Lower leg skin (tissue), 4 donors: ENCODE results near the gene SKI. TPM values are rescaled to one million over a fixed set of nuclear protein-coding genes. Genes with fewer than 3 reads are reported as not detected.

Experiments
- DNase-seq, 2 donors: peaks; one replicate each; pipeline ENCODE4 v3.0.0-alpha.2; 2019; ENCODE audit warnings: low spot score in 2 of 2
- H3K4me3 ChIP-seq: fragments of 200-600 bp; sonication (generic); 2 replicates; pipeline ENCODE4 v1.5.1; 2017; ENCODE audit warnings: mild to moderate bottlenecking, low read depth; ENCODE audit not compliant: poor library complexity, severe bottlenecking
- POLR2A ChIP-seq, 2 donors: fragments of 450-650 bp; IDR thresholded peaks; one replicate each; pipeline ENCODE4 v1.6.1; 2016 to 2017; ENCODE audit warnings: antibody characterized with exemption in 2 of 2, mild to moderate bottlenecking in 1 of 2, moderate library complexity in 1 of 2
- WGBS, 2 donors: methylation state at CpG; one replicate each; pipeline ENCODE4 v1.1.5; 2018; 5-methylcytosine and 5-hydroxymethylcytosine counted together
- intact Hi-C: fragments of 100-400 bp; cut with DNase I; formaldehyde crosslinking; loops from one replicate; pipeline ENCODE4 v1.15.0; 2023; ENCODE audit warnings: low total_unique reads
- total RNA-seq, 4 donors: library from RNA; depleted of rRNA; stranded (reverse); fragments of >200 nt; gene quantifications; one replicate each; pipeline ENCODE4 v1.1.0, GENCODE V29; 2016
- TF ChIP-seq, protein P1 (sequence below), 3 donors: fragments of 450-650 bp; IDR thresholded peaks; one replicate each; pipeline ENCODE4 v1.5.1; 2016; ENCODE audit warnings: antibody characterized with exemption in 3 of 3, mild to moderate bottlenecking in 3 of 3, moderate library complexity in 2 of 3

Gene SKI
- total RNA-seq, 4 donors from 2014 or later = 67.3 to 80.8 (median 75.4) TPM

DNA sequence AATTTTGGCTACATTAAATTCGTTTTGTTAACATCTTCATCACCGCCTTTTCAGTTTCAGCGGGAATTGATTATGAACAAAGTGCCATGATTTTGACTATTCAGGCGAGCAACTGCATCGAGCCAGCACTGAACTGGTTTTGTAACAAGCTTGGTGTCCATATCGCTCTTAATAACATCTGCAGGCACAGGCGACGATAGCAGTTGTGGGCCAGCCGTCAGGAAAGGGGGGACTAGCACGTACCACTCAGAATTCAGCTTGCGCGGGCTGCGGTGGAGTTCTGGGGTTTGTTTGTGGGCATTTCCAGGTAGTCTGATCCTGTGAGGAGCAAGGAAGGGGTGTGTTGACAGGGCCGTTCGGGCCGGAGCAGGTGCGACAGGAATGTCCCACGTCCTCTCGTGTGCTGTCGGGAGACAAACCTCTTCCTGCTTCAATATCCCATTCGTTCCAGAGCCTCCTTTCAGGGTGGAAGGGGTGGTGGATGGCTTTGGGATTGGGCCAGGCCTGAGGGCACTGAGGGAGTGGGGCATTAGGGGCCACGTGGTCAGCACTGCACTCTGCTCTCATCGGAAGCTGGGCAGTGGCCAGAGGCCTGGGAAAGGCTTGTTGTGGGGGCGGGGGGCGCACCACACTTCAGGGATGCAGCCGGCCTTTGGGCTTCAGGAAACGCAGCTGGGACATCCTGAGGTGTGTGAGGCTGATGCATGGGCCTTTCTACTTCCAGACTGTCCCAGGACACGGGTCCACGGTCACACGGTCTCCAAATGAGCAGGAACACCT lies 39.1 kb downstream of the SKI start:
- intact Hi-C loops = no loop called here

GRCh38 chr1:2267862-2268261 lies 39.7 kb downstream of the SKI start:
- WGBS, 2 donors = 61 to 88% methylated on average over 4 to 15 of the region's 15 CpGs
- no peak for DNase-seq
- H3K4me3 ChIP-seq = no peak overlapping the region
- TF ChIP-seq, protein P1, sequence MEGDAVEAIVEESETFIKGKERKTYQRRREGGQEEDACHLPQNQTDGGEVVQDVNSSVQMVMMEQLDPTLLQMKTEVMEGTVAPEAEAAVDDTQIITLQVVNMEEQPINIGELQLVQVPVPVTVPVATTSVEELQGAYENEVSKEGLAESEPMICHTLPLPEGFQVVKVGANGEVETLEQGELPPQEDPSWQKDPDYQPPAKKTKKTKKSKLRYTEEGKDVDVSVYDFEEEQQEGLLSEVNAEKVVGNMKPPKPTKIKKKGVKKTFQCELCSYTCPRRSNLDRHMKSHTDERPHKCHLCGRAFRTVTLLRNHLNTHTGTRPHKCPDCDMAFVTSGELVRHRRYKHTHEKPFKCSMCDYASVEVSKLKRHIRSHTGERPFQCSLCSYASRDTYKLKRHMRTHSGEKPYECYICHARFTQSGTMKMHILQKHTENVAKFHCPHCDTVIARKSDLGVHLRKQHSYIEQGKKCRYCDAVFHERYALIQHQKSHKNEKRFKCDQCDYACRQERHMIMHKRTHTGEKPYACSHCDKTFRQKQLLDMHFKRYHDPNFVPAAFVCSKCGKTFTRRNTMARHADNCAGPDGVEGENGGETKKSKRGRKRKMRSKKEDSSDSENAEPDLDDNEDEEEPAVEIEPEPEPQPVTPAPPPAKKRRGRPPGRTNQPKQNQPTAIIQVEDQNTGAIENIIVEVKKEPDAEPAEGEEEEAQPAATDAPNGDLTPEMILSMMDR (IDR thresholded peaks at IDR 0.05) = no peak
- TF ChIP-seq POLR2A (IDR thresholded peaks at IDR 0.05) = no peak
- intact Hi-C loops = no loop called here

More for the DNA sequence above, 39.1 kb downstream of the SKI start:
- no peak overlapping the region for H3K4me3 ChIP-seq
- 66 to 72% methylated on average over 29 to 30 of the region's 30 CpGs for WGBS, 2 donors
- TF ChIP-seq, protein P1 (IDR thresholded peaks at IDR 0.05) = no peak
- no peak for TF ChIP-seq POLR2A (IDR thresholded peaks at IDR 0.05)
- no peak for DNase-seq

DNA sequence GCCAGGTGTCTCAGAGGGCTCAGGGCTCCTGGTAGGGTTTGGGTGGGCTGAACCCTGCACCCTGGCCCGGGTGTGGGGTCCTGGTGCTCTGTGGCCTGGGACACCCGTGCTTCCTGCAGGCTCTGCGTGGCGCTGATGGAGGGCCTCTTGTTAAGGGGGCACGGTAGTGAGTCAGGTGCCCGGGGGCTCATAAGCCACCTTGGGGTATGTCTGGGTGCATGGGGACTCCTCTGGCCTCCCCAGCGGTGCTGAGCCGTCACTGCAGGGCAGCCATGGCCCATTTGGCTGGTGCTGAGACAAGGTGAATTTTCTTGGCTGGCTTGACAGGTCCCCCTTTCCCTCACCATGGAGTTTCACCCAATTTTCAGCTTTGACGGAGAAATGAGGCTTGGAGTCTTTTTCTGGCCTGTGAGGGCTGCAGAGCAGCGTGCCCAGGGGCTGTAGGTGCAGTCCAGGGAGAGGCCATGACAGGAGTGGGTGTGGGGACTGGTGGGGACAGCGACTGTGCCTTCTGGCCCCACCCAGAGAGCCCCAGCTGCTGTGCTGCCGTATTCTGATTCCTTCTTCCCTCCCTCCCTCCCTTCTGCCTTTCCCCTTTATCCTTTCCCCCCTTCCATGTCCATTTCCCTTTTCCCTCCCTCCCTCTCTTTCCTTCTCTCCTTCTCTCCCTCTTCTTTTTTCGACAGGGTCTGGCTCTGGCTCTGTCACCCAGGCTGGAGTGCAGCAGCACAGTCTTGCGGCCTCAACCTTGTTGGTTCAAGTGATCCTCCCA lies 40.4 kb downstream of the SKI start:
- no peak overlapping the region for H3K4me3 ChIP-seq
- TF ChIP-seq POLR2A (IDR thresholded peaks at IDR 0.05) = no peak
- TF ChIP-seq, protein P1 (IDR thresholded peaks at IDR 0.05) = no peak
- DNase-seq = no peak
- WGBS, 2 donors = 71 to 72% methylated on average over 11 to 14 of the region's 14 CpGs
- intact Hi-C loops = no loop called here

GRCh38 chr1:2269193-2269921 lies 41.2 kb downstream of the SKI start:
- DNase-seq = no peak
- 81 to 93% methylated on average over 20 to 27 of the region's 28 CpGs for WGBS, 2 donors
- intact Hi-C loops = no loop called here
- no peak overlapping the region for H3K4me3 ChIP-seq
- TF ChIP-seq, protein P1 (IDR thresholded peaks at IDR 0.05) = no peak
- no peak for TF ChIP-seq POLR2A (IDR thresholded peaks at IDR 0.05)

DNA sequence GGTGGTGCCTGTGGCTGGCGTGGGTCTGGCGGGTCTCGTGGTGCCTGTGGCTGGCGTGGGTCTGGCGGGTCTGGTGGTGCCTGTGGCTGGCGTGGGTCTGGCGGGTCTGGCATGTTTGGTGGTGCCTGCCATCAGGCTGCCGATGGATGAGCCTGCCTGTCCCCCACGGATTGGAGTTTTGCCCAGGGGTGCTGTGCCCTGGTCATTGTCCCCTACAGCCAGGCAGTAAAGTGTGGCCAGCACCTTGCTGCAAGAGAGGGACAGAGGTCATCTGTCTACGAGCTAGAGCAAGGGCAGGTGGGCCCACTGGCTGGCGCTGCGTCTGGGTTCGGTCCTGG lies 41.8 kb downstream of the SKI start:
- intact Hi-C loops = no loop called here
- no peak for TF ChIP-seq POLR2A (IDR thresholded peaks at IDR 0.05)
- TF ChIP-seq, protein P1 (IDR thresholded peaks at IDR 0.05) = no peak
- WGBS, 2 donors = 90 to 93% methylated on average over 2 to 11 of the region's 13 CpGs
- H3K4me3 ChIP-seq = no peak overlapping the region
- no peak for DNase-seq
